HG02610 (cell line): ENCODE results near the gene RPL19.
"Not testable (repeated sequence)": the region's sequence is repeated elsewhere in the genome, so short reads cannot be mapped to it uniquely, and the experiment has no call there.

Source experiments
- ATAC-seq: cut with Tn5 transposase; IDR thresholded peaks from one replicate; pipeline ENCODE4 v1.9.1; 2021; ENCODE audit warnings: mild to moderate bottlenecking, moderate library complexity; ENCODE audit not compliant: unreplicated experiment

RPL19 gene

DNA sequence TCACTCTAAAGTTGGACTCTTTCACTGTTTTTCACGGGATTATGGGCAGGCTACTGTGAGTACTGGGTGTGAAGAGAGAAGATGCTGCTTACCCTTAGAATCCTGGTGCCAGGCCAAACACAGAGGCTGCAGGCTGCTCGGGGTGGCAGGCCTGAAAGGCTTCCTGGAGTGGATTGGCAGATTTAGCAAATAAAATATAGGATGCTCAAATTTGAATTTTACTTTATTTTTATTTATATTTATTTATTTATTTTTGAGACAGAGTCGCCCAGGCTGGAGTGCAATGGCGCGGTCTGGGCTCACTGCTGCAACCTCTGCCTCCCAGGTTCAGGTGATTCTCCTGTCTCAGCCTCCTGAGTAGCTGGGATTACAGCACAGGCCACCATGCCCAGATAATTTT, 40.5 kb downstream of the RPL19 start:
- no peak for ATAC-seq

- ATAC-seq = no peak
These were observed 43.1 kb downstream of the RPL19 start for GRCh38 chr17:39243155-39243554.

- peak; percentile 7 for ATAC-seq
These were observed 44.0 kb downstream of the RPL19 start for GRCh38 chr17:39244016-39244599.

GRCh38 chr17:39244600-39245570, 44.8 kb downstream of the RPL19 start:
- peak; percentile 54 for ATAC-seq

GRCh38 chr17:39246274-39246673, 46.2 kb downstream of the RPL19 start:
- ATAC-seq = no peak

GRCh38 chr17:39250076-39250475, 50.0 kb downstream of the RPL19 start:
- ATAC-seq = not testable (repeated sequence)

- ATAC-seq = no peak
These were observed 51.9 kb downstream of the RPL19 start for GRCh38 chr17:39251997-39252396.

- no peak for ATAC-seq
These were observed 52.8 kb downstream of the RPL19 start for GRCh38 chr17:39252788-39253460.
